Measurements from ENCODE around the gene NDUFA11. TPM values are rescaled to one million over a fixed set of nuclear protein-coding genes. Genes with fewer than 3 reads are reported as not detected.

Gene NDUFA11
- total and polyA plus RNA-seq, 2 of the 4 experiments (the other 2 are of a cell fraction): 375 to 1,276 TPM

Other genes with a start within 250 kb of the NDUFA11 start
- gene MICOS13, start 223.3 kb downstream of the NDUFA11 start, total RNA-seq (2012; rRNA removed): 14.5 and 15.8 TPM in 2 replicates
- gene MICOS13, start 223.3 kb downstream of the NDUFA11 start, polyA plus RNA-seq (2012; rRNA removed): 48.9 and 80.2 TPM in 2 replicates
- gene HSD11B1L, start 222.8 kb downstream of the NDUFA11 start, total RNA-seq (2012; rRNA removed): 1.9 and 2.2 TPM in 2 replicates
- gene HSD11B1L, start 222.8 kb downstream of the NDUFA11 start, polyA plus RNA-seq (2012; rRNA removed): 7.2 and 8.2 TPM in 2 replicates
- gene RPL36, start 213.5 kb downstream of the NDUFA11 start, total RNA-seq (2012; rRNA removed): 232 and 251 TPM in 2 replicates
- gene RPL36, start 213.5 kb downstream of the NDUFA11 start, polyA plus RNA-seq (2012; rRNA removed): 757 and 1,037 TPM in 2 replicates
- gene LONP1, start 183.6 kb downstream of the NDUFA11 start, total RNA-seq (2012; rRNA removed): 64.2 and 70.3 TPM in 2 replicates
- gene LONP1, start 183.6 kb downstream of the NDUFA11 start, polyA plus RNA-seq (2012; rRNA removed): 90.9 and 93.2 TPM in 2 replicates
- not detected in 2 replicates for gene CATSPERD, start 183.2 kb downstream of the NDUFA11 start, total RNA-seq (2012; rRNA removed)
- gene CATSPERD, start 183.2 kb downstream of the NDUFA11 start, polyA plus RNA-seq (2012; rRNA removed): not detected in 2 replicates
- 0.28 TPM in 1 of 2 replicates, not detected in the other for gene PRR22, start 119.0 kb downstream of the NDUFA11 start, total RNA-seq (2012; rRNA removed)
- 0.92 and 1.6 TPM in 2 replicates for gene PRR22, start 119.0 kb downstream of the NDUFA11 start, polyA plus RNA-seq (2012; rRNA removed)
- 12.4 and 14.2 TPM in 2 replicates for gene DUS3L, start 112.6 kb downstream of the NDUFA11 start, total RNA-seq (2012; rRNA removed)
- gene DUS3L, start 112.6 kb downstream of the NDUFA11 start, polyA plus RNA-seq (2012; rRNA removed): 21.3 and 25.6 TPM in 2 replicates
- 0.18 TPM in 1 of 2 replicates, not detected in the other for gene NRTN, start 98.7 kb downstream of the NDUFA11 start, total RNA-seq (2012; rRNA removed)
- gene NRTN, start 98.7 kb downstream of the NDUFA11 start, polyA plus RNA-seq (2012; rRNA removed): 0.17 and 0.37 TPM in 2 replicates
- not detected in 2 replicates for gene FUT6, start 64.1 kb downstream of the NDUFA11 start, total RNA-seq (2012; rRNA removed)
- not detected in 2 replicates for gene FUT6, start 64.1 kb downstream of the NDUFA11 start, polyA plus RNA-seq (2012; rRNA removed)
- not detected in 2 replicates for gene FUT3, start 52.3 kb downstream of the NDUFA11 start, total RNA-seq (2012; rRNA removed)
- not detected in 2 replicates for gene FUT3, start 52.3 kb downstream of the NDUFA11 start, polyA plus RNA-seq (2012; rRNA removed)
- not detected in 2 replicates for gene FUT5, start 33.2 kb downstream of the NDUFA11 start, total RNA-seq (2012; rRNA removed)
- gene FUT5, start 33.2 kb downstream of the NDUFA11 start, polyA plus RNA-seq (2012; rRNA removed): not detected in 2 replicates
- gene VMAC, start 1.1 kb upstream of the NDUFA11 start, total RNA-seq (2012; rRNA removed): 1.4 and 1.7 TPM in 2 replicates
- gene VMAC, start 1.1 kb upstream of the NDUFA11 start, polyA plus RNA-seq (2012; rRNA removed): 3.1 TPM in 2 replicates
- gene CAPS, start 10.5 kb upstream of the NDUFA11 start, total RNA-seq (2012; rRNA removed): 0.54 and 1.4 TPM in 2 replicates
- 4.9 and 5.6 TPM in 2 replicates for gene CAPS, start 10.5 kb upstream of the NDUFA11 start, polyA plus RNA-seq (2012; rRNA removed)
- gene RANBP3, start 74.3 kb upstream of the NDUFA11 start, total RNA-seq (2012; rRNA removed): 42.5 and 46.7 TPM in 2 replicates
- 111 and 165 TPM in 2 replicates for gene RANBP3, start 74.3 kb upstream of the NDUFA11 start, polyA plus RNA-seq (2012; rRNA removed)
- gene RFX2, start 206.7 kb upstream of the NDUFA11 start, total RNA-seq (2012; rRNA removed): 2.2 and 2.5 TPM in 2 replicates
- gene RFX2, start 206.7 kb upstream of the NDUFA11 start, polyA plus RNA-seq (2012; rRNA removed): 4.9 and 5.6 TPM in 2 replicates
- gene ACSBG2, start 231.9 kb upstream of the NDUFA11 start, total RNA-seq (2012; rRNA removed): not detected in 2 replicates
- gene ACSBG2, start 231.9 kb upstream of the NDUFA11 start, polyA plus RNA-seq (2012; rRNA removed): not detected in 2 replicates